Caco-2 (cell line): ENCODE measurements around the gene NR6A1. TPM values are rescaled to one million over a fixed set of nuclear protein-coding genes. Genes with fewer than 3 reads are reported as not detected.

Experiments used
- BruUV-seq: library from RNA; stranded (reverse); fragments of 400-500 nt; replicated peaks from 2 replicates; lab custom pipeline; 2021; lab: Mats Ljungman, UMichigan
- CTCF ChIA-PET: fragments of 300-600 bp; sonication (Branson Sonifier 250); formaldehyde crosslinking; loops from one replicate; lab custom pipeline; 2022; ENCODE audit warnings: antibody characterized with exemption; lab: Charles Lee
- POLR2A ChIA-PET: fragments of 300-600 bp; sonication (Branson Sonifier 250); formaldehyde crosslinking; loops from one replicate; lab custom pipeline; 2022; ENCODE audit warnings: antibody characterized with exemption; lab: Charles Lee
- DNase-seq, 2 experiments: peaks; one replicate each; pipeline versions ENCODE4 v3.0.0 to v3.0.0-alpha.2; 2020 to 2022
- H3K27me3 ChIP-seq: replicated peaks from 2 replicates; pipeline ENCODE4 v1.6.0; 2011; ENCODE audit warnings: low read length; ENCODE audit not compliant: control insufficient read depth, insufficient read depth
- H3K36me3 ChIP-seq: 2 replicates; pipeline ENCODE4 v1.5.1; 2011; ENCODE audit warnings: low read length; ENCODE audit not compliant: control insufficient read depth, insufficient read depth
- H3K4me1 ChIP-seq: fragments of 250-450 bp; sonication (Bioruptor Pico); 2 replicates; pipeline ENCODE4 v1.5.1; 2020; ENCODE audit warnings: mild to moderate bottlenecking
- H3K4me3 ChIP-seq: 2 replicates; pipeline ENCODE4 v1.5.1; 2011; ENCODE audit warnings: low read depth, mild to moderate bottlenecking, control low read depth, low read length
- H3K9me3 ChIP-seq: fragments of 250-450 bp; sonication (Bioruptor Pico); 2 replicates; pipeline ENCODE4 v1.5.1; 2020; ENCODE audit warnings: mild to moderate bottlenecking, moderate library complexity
- H3K27ac Mint-ChIP-seq: one replicate; pipeline ENCODE4 v1.8.0; 2022; ENCODE audit warnings: mixed read lengths; ENCODE audit not compliant: unreplicated experiment
- H3K27me3 Mint-ChIP-seq: one replicate; pipeline ENCODE4 v1.8.0; 2022; ENCODE audit warnings: mixed read lengths; ENCODE audit not compliant: insufficient read depth, unreplicated experiment
- H3K36me3 Mint-ChIP-seq: one replicate; pipeline ENCODE4 v1.8.0; 2022; ENCODE audit warnings: mild to moderate bottlenecking, mixed read lengths; ENCODE audit not compliant: insufficient read depth, unreplicated experiment
- H3K4me1 Mint-ChIP-seq: one replicate; pipeline ENCODE4 v1.8.0; 2022; ENCODE audit warnings: low read depth, mixed read lengths; ENCODE audit not compliant: unreplicated experiment
- H3K4me3 Mint-ChIP-seq: one replicate; pipeline ENCODE4 v1.8.0; 2022; ENCODE audit warnings: mild to moderate bottlenecking, moderate library complexity, mixed read lengths; ENCODE audit not compliant: unreplicated experiment
- H3K9me3 Mint-ChIP-seq: one replicate; pipeline ENCODE4 v1.8.0; 2022; ENCODE audit warnings: mixed read lengths; ENCODE audit not compliant: unreplicated experiment
- CTCF ChIP-seq, 2 experiments: fragments of 200-600 bp in 1 of 2; IDR thresholded peaks; 1 replicate in 1 of 2; 2 replicates in 1 of 2; pipeline versions ENCODE4 v1.5.1 to v1.8.0; 2011 to 2022; ENCODE audit warnings: antibody characterized with exemption in 1 of 2, control low read depth in 1 of 2, inconsistent platforms in 1 of 2, low read depth in 1 of 2, low read length in 1 of 2, mild to moderate bottlenecking in 1 of 2, moderate library complexity in 1 of 2; ENCODE audit not compliant: insufficient read depth in 1 of 2, severe bottlenecking in 1 of 2, unreplicated experiment in 1 of 2
- intact Hi-C: fragments of 100-400 bp; cut with micrococcal nuclease; formaldehyde crosslinking; loops from one replicate; pipeline ENCODE4 v1.10.0; 2022; ENCODE audit not compliant: unreplicated experiment
- total RNA-seq: library from RNA; stranded (reverse); gene quantifications from 2 replicates; pipeline ENCODE4 v1.2.3, GENCODE V29; 2022

Gene NR6A1
- total RNA-seq, 1 experiment from 2014 or later = 33.6 TPM

DNA sequence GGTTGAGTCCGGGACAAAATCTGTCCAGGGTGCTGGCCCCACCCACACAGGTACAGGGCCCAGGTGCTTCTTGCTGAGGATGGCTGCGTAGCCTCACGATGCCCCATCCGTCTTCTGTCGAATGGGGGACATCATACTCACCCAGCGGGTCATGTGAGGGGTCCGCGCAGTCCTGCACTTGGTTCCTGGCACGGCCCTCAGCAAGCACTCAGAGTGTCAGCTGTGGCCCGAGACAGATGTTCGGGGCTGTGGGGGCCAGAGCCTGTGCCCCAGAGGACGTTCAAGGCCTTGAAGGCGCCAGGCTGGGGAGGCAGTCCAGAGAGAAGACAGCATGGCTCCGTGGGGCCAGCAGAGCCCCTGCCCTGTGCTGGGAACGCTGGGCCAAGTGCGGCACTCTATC lies 291.7 kb downstream of the NR6A1 start:
- H3K9me3 Mint-ChIP-seq = no peaks in the 10 kb centered on the region
- Histone ChIP-seq H3K36me3 (no peaks in the 10 kb centered on the region), H3K9me3 (no peaks in the 10 kb centered on the region), H3K27me3 (no peaks in the 10 kb centered on the region), H3K4me1 (peaks cover 8% of the 10 kb centered on the region; the same call in 1 of the 2 replicates), H3K4me3 (no peak overlapping the region)
- no peak for DNase-seq
- no TSS peak for BruUV-seq
- H3K4me1 Mint-ChIP-seq = no peaks in the 10 kb centered on the region
- no peak overlapping the region for H3K27ac Mint-ChIP-seq
- no peak for TF ChIP-seq CTCF (IDR thresholded peaks at IDR 0.05; ENCODE audit: insufficient read depth in 1 of 2, low read depth in 1 of 2, low read length in 1 of 2, severe bottlenecking in 1 of 2, unreplicated experiment in 1 of 2)
- CTCF ChIA-PET = no interaction called here
- no peak overlapping the region for H3K4me3 Mint-ChIP-seq
- intact Hi-C loops = no loop called here
- POLR2A ChIA-PET = no interaction called here
- no peaks in the 10 kb centered on the region for H3K36me3 Mint-ChIP-seq
- H3K27me3 Mint-ChIP-seq = no peaks in the 10 kb centered on the region

DNA sequence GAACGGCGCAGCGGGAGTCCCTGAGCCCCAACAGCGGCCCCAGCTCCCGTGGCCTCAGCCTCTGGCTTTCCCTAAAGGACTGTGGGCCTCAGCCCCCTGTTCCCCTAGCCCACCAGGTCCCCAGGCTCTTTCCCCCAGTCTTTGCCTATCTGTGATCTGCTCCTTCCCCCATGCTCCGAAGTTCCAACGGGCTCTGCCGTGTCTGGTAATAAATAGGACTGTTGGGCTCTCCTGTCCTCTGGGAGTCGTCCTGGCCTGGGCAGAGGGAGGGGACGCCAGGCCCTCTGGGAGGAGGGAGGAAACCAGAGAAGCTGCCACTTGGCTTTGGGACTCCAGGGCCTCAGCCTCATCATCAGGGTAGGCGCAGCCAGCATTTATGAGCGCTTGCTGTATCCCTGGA lies 292.8 kb downstream of the NR6A1 start:
- peaks cover 8% of the 10 kb centered on the region; the same call in 1 of the 2 replicates for H3K4me1 ChIP-seq
- no peak for TF ChIP-seq CTCF (IDR thresholded peaks at IDR 0.05; ENCODE audit: insufficient read depth in 1 of 2, low read depth in 1 of 2, low read length in 1 of 2, severe bottlenecking in 1 of 2, unreplicated experiment in 1 of 2)
- H3K27me3 ChIP-seq = no peaks in the 10 kb centered on the region
- no peaks in the 10 kb centered on the region for H3K36me3 Mint-ChIP-seq
- BruUV-seq = no TSS peak
- H3K9me3 Mint-ChIP-seq = no peaks in the 10 kb centered on the region
- no peaks in the 10 kb centered on the region for H3K27me3 Mint-ChIP-seq
- no peaks in the 10 kb centered on the region for H3K4me1 Mint-ChIP-seq
- H3K4me3 Mint-ChIP-seq = peak overlapping the region; percentile 25
- no peaks in the 10 kb centered on the region for H3K9me3 ChIP-seq
- ChIA-PET POLR2A (no interaction called here), CTCF (interaction anchor here (0.6 kb wide), 2 partner anchors 10 to 1889 kb away, joined by 4 to 5 read pairs; no protein-coding TSS in a partner anchor)
- DNase-seq = no peak
- H3K27ac Mint-ChIP-seq = no peak overlapping the region
- no peak overlapping the region for H3K4me3 ChIP-seq
- intact Hi-C loops = no loop called here
- no peaks in the 10 kb centered on the region for H3K36me3 ChIP-seq

DNA sequence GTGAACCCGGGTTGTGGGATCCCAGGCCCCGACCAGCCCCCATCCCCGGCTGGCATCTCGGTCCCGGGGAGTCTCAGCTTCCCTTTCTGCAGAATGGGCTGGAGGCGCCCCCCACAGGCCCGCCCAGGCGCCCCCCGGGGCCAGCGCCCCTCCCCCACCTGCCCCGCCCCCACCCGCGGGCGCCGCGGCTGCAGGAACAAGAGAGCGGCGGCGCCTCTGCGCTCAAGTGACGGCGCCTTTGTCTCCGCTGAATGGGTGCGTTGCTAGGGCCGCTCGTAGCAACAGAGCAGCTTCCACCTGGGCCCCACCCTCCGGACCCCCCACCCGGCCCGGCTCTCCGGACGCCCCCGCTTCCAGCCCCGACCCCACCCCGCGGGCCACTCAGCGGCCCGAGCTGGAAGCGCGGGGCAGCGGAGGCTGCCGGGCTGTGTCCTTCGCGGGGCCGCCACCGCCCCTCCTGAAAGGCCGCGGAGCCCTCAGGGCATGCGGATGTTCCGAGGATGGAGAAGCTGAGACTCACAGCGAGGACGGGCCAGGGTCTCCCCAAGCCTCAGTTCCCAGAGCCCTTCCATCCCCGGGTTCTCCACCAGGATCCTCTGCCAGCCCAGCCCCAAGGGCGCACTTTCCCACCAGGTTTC lies 293.3 kb downstream of the NR6A1 start:
- no peak for TF ChIP-seq CTCF (IDR thresholded peaks at IDR 0.05; ENCODE audit: insufficient read depth in 1 of 2, low read depth in 1 of 2, low read length in 1 of 2, severe bottlenecking in 1 of 2, unreplicated experiment in 1 of 2)
- intact Hi-C loops = no loop called here
- Mint-ChIP-seq H3K4me1 (no peaks in the 10 kb centered on the region), H3K27me3 (no peaks in the 10 kb centered on the region), H3K9me3 (no peaks in the 10 kb centered on the region), H3K27ac (no peak overlapping the region), H3K4me3 (peak overlapping the region; percentile 25), H3K36me3 (no peaks in the 10 kb centered on the region)
- ChIA-PET CTCF (interaction anchor here (0.6 kb wide), 2 partner anchors 11 to 1890 kb away, joined by 4 to 5 read pairs; no protein-coding TSS in a partner anchor), POLR2A (no interaction called here)
- Histone ChIP-seq H3K36me3 (no peaks in the 10 kb centered on the region), H3K4me3 (no peak overlapping the region; the same call in 1 of the 2 replicates), H3K27me3 (no peaks in the 10 kb centered on the region), H3K4me1 (peaks cover 8% of the 10 kb centered on the region; the same call in 1 of the 2 replicates), H3K9me3 (no peaks in the 10 kb centered on the region)
- DNase-seq = no peak
- no TSS peak for BruUV-seq
